Measurements from ENCODE around the gene RAC2. TPM values are rescaled to one million over a fixed set of nuclear protein-coding genes. Genes with fewer than 3 reads are reported as not detected.
"Not testable (repeated sequence)": the region's sequence is repeated elsewhere in the genome, so short reads cannot be mapped to it uniquely, and the experiment has no call there.

RAC2 gene
- total RNA-seq, 5 donors from 2014 or later (not counting 1 experiment from before 2014, with no cell fraction given): 353 to 413 (median 385) TPM

DNA sequence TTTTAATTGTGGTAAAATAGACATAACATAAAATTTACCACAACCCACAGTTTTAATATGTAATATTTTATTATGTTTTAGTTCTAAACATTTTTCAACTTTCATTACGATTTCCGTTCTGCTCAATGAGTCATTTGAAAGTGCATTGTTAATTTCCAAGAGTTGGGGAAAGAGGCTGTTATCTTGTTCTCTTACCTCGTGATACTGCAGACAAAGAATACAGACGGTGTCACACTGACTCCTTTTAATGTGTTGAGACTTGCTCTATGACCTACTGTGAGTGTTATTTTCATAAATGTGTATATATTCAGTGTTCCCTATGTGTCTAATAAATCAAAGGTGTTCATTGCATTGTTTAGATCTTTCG lies 10.8 kb upstream of the RAC2 start:
- Mint-ChIP-seq H3K9me3 (no peaks in the 10 kb centered on the region), H3K4me3 (no peak overlapping the region), H3K27ac (no peak overlapping the region), H3K36me3 (no peaks in the 10 kb centered on the region), H3K27me3 (no peaks in the 10 kb centered on the region), H3K4me1 (peaks cover 11 to 21% (median 12%) of the 10 kb centered on the region in 3 donors)
- Histone ChIP-seq H3K9me3 (no peaks in the 10 kb centered on the region), H3K4me1 (ENCODE audit: control insufficient read depth in 1 of 2, extremely low read depth in 1 of 2, insufficient read depth in 2 of 2, low read length in 2 of 2) (peaks cover 2 to 11% of the 10 kb centered on the region in 2 experiments), H3K4me3 (ENCODE audit: control insufficient read depth in 1 of 2, extremely low read depth in 1 of 2, low read length in 1 of 2) (no peak overlapping the region), H3K27me3 (replicated peaks in 1 of 2; ENCODE audit: control insufficient read depth in 2 of 2, extremely low read depth in 1 of 2, insufficient read depth in 2 of 2, low read length in 1 of 2) (peaks cover 0 to 3% of the 10 kb centered on the region in 2 experiments), H3K36me3 (ENCODE audit: control insufficient read depth in 2 of 2, extremely low read depth in 1 of 2, insufficient read depth in 1 of 2, low read length in 1 of 2) (no peaks in the 10 kb centered on the region), H3K27ac (ENCODE audit: low read length) (no peak overlapping the region)
- DNase-seq (no peak), ATAC-seq (replicated peaks in 1 of 4) (peak in 1 of 4 experiments; percentile 42)
- POLR2A ChIA-PET: no interaction called here
- WGBS (ENCODE audit: insufficient coverage): 43% methylated on average over 1 of the region's 5 CpGs
- CTCF ChIA-PET: no interaction called here

- Mint-ChIP-seq H3K4me1 (peaks cover 6 to 16% (median 7%) of the 10 kb centered on the region in 3 donors), H3K4me3 (no peak overlapping the region), H3K27ac (no peak overlapping the region), H3K9me3 (no peaks in the 10 kb centered on the region), H3K27me3 (no peaks in the 10 kb centered on the region), H3K36me3 (no peaks in the 10 kb centered on the region)
- Histone ChIP-seq H3K4me1 (ENCODE audit: control insufficient read depth in 1 of 2, extremely low read depth in 1 of 2, insufficient read depth in 2 of 2, low read length in 2 of 2) (peaks cover 2 to 6% of the 10 kb centered on the region in 2 experiments), H3K27me3 (replicated peaks in 1 of 2; ENCODE audit: control insufficient read depth in 2 of 2, extremely low read depth in 1 of 2, insufficient read depth in 2 of 2, low read length in 1 of 2) (peaks cover 0 to 3% of the 10 kb centered on the region in 2 experiments), H3K27ac (ENCODE audit: low read length) (no peak overlapping the region), H3K36me3 (ENCODE audit: control insufficient read depth in 2 of 2, extremely low read depth in 1 of 2, insufficient read depth in 1 of 2, low read length in 1 of 2) (no peaks in the 10 kb centered on the region), H3K4me3 (ENCODE audit: control insufficient read depth in 1 of 2, extremely low read depth in 1 of 2, low read length in 1 of 2) (no peak overlapping the region), H3K9me3 (no peaks in the 10 kb centered on the region)
- 80% methylated on average over 1 of the region's 5 CpGs for WGBS (ENCODE audit: insufficient coverage)
- POLR2A ChIA-PET: no interaction called here
- CTCF ChIA-PET: no interaction called here
- ATAC-seq (replicated peaks in 1 of 4): no peak
- no peak for DNase-seq
Measured at GRCh38 chr22:37254209-37254866, 10.3 kb upstream of the RAC2 start.

GRCh38 chr22:37253126-37253660 lies 9.1 kb upstream of the RAC2 start:
- H3K4me3 ChIP-seq (ENCODE audit: control insufficient read depth in 1 of 2, extremely low read depth in 1 of 2, low read length in 1 of 2): no peak overlapping the region
- H3K27me3 Mint-ChIP-seq: no peaks in the 10 kb centered on the region
- ATAC-seq (replicated peaks in 1 of 4) (no peak), DNase-seq (no peak)
- H3K4me3 Mint-ChIP-seq: no peak overlapping the region
- H3K9me3 Mint-ChIP-seq: no peaks in the 10 kb centered on the region
- H3K27me3 ChIP-seq (replicated peaks in 1 of 2; ENCODE audit: control insufficient read depth in 2 of 2, extremely low read depth in 1 of 2, insufficient read depth in 2 of 2, low read length in 1 of 2): peaks cover 0 to 3% of the 10 kb centered on the region in 2 experiments
- no peaks in the 10 kb centered on the region for H3K36me3 Mint-ChIP-seq
- no peak overlapping the region for H3K27ac ChIP-seq (ENCODE audit: low read length)
- POLR2A ChIA-PET: no interaction called here
- no peaks in the 10 kb centered on the region for H3K4me1 ChIP-seq (ENCODE audit: control insufficient read depth in 1 of 2, extremely low read depth in 1 of 2, insufficient read depth in 2 of 2, low read length in 2 of 2)
- H3K27ac Mint-ChIP-seq: no peak overlapping the region
- CTCF ChIA-PET: no interaction called here
- 69% methylated on average over 2 of the region's 7 CpGs for WGBS (ENCODE audit: insufficient coverage)
- no peaks in the 10 kb centered on the region for H3K9me3 ChIP-seq
- H3K36me3 ChIP-seq (ENCODE audit: control insufficient read depth in 2 of 2, extremely low read depth in 1 of 2, insufficient read depth in 1 of 2, low read length in 1 of 2): no peaks in the 10 kb centered on the region
- H3K4me1 Mint-ChIP-seq: peaks cover 0 to 11% (median 2%) of the 10 kb centered on the region in 3 donors

DNA sequence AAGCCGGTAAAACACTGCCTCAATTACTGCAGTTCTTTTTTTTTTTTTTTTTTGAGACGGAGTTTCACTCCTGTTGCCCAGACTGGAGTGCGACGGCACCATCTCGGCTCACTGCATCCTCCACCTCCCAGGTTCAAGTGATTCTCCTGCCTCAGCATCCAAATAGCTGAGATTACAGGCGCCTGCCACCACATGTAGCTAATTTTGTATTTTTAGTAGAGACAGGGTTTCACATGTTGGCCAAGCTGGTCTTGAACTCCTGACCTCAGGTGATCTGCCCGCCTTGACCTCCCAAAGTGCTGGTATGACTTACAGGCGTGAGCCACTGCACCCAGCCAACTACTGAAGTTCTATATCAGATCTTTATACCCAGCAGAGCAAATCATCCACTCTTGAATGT lies 7.8 kb upstream of the RAC2 start:
- H3K27ac ChIP-seq (ENCODE audit: low read length); H3K9me3 Mint-ChIP-seq; ATAC-seq (replicated peaks in 1 of 4); H3K36me3 Mint-ChIP-seq; POLR2A ChIA-PET; H3K4me3 Mint-ChIP-seq; H3K27me3 Mint-ChIP-seq; DNase-seq; CTCF ChIA-PET; H3K27ac Mint-ChIP-seq; H3K27me3 ChIP-seq (replicated peaks in 1 of 2; ENCODE audit: control insufficient read depth in 2 of 2, extremely low read depth in 1 of 2, insufficient read depth in 2 of 2, low read length in 1 of 2); H3K4me3 ChIP-seq (ENCODE audit: control insufficient read depth in 1 of 2, extremely low read depth in 1 of 2, low read length in 1 of 2); H3K9me3 ChIP-seq; H3K36me3 ChIP-seq (ENCODE audit: control insufficient read depth in 2 of 2, extremely low read depth in 1 of 2, insufficient read depth in 1 of 2, low read length in 1 of 2); H3K4me1 ChIP-seq (ENCODE audit: control insufficient read depth in 1 of 2, extremely low read depth in 1 of 2, insufficient read depth in 2 of 2, low read length in 2 of 2): not testable (repeated sequence)
- peaks cover 0 to 11% (median 2%) of the 10 kb centered on the region in 3 donors for H3K4me1 Mint-ChIP-seq
- 92% methylated on average over 2 of the region's 8 CpGs for WGBS (ENCODE audit: insufficient coverage)

- Mint-ChIP-seq H3K4me3 (no peak overlapping the region), H3K4me1 (peaks cover 3 to 15% (median 4%) of the 10 kb centered on the region in 3 donors), H3K36me3 (no peaks in the 10 kb centered on the region), H3K9me3 (no peaks in the 10 kb centered on the region), H3K27ac (no peak overlapping the region), H3K27me3 (no peaks in the 10 kb centered on the region)
- H3K36me3 ChIP-seq (ENCODE audit: control insufficient read depth in 2 of 2, extremely low read depth in 1 of 2, insufficient read depth in 1 of 2, low read length in 1 of 2): no peaks in the 10 kb centered on the region
- H3K9me3 ChIP-seq: no peaks in the 10 kb centered on the region
- ChIA-PET CTCF (no interaction called here), POLR2A (no interaction called here)
- 70% methylated on average over 2 of the region's 12 CpGs for WGBS (ENCODE audit: insufficient coverage)
- H3K4me3 ChIP-seq (ENCODE audit: control insufficient read depth in 1 of 2, extremely low read depth in 1 of 2, low read length in 1 of 2): no peak overlapping the region
- H3K4me1 ChIP-seq (ENCODE audit: control insufficient read depth in 1 of 2, extremely low read depth in 1 of 2, insufficient read depth in 2 of 2, low read length in 2 of 2): peaks cover 6 to 7% of the 10 kb centered on the region in 2 experiments
- DNase-seq (no peak), ATAC-seq (replicated peaks in 1 of 4) (no peak)
- H3K27ac ChIP-seq (ENCODE audit: low read length): no peak overlapping the region
- no peaks in the 10 kb centered on the region for H3K27me3 ChIP-seq (replicated peaks in 1 of 2; ENCODE audit: control insufficient read depth in 2 of 2, extremely low read depth in 1 of 2, insufficient read depth in 2 of 2, low read length in 1 of 2)
Measured at GRCh38 chr22:37249986-37250385, 5.9 kb upstream of the RAC2 start.

DNA sequence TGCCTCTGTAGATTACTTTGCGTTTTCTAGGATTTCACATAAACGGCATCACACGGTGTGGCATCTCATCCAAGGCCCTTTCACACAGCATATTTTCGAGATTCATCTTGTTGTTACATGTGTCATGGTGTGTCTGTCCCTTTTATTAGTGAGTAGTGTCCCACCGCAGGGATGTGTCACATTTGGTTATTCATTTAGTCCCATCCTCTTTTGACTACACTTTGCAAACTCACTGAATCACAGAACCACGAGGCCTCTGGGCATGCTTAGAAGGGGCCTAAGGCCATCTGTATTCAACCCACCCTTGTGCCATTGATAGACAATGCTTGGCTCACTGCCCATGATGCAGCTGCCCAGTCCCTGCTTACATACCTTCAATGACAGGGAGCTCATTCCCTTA lies 4.2 kb upstream of the RAC2 start:
- H3K27ac ChIP-seq (ENCODE audit: low read length): no peak overlapping the region
- peaks cover 7 to 17% of the 10 kb centered on the region in 2 experiments for H3K4me1 ChIP-seq (ENCODE audit: control insufficient read depth in 1 of 2, extremely low read depth in 1 of 2, insufficient read depth in 2 of 2, low read length in 2 of 2)
- no peak for DNase-seq
- H3K36me3 Mint-ChIP-seq: no peaks in the 10 kb centered on the region
- H3K27me3 ChIP-seq (replicated peaks in 1 of 2; ENCODE audit: control insufficient read depth in 2 of 2, extremely low read depth in 1 of 2, insufficient read depth in 2 of 2, low read length in 1 of 2): no peaks in the 10 kb centered on the region
- H3K4me3 Mint-ChIP-seq: no peak overlapping the region
- no peaks in the 10 kb centered on the region for H3K9me3 ChIP-seq
- H3K27me3 Mint-ChIP-seq: no peaks in the 10 kb centered on the region
- ATAC-seq (replicated peaks in 1 of 4): no peak
- no peak overlapping the region for H3K27ac Mint-ChIP-seq
- no peaks in the 10 kb centered on the region for H3K9me3 Mint-ChIP-seq
- POLR2A ChIA-PET: no interaction called here
- H3K4me1 Mint-ChIP-seq: peaks cover 14 to 20% (median 19%) of the 10 kb centered on the region in 3 donors
- H3K4me3 ChIP-seq (ENCODE audit: control insufficient read depth in 1 of 2, extremely low read depth in 1 of 2, low read length in 1 of 2): no peak overlapping the region
- H3K36me3 ChIP-seq (ENCODE audit: control insufficient read depth in 2 of 2, extremely low read depth in 1 of 2, insufficient read depth in 1 of 2, low read length in 1 of 2): no peaks in the 10 kb centered on the region
- 65% methylated on average over 2 of the region's 6 CpGs for WGBS (ENCODE audit: insufficient coverage)
- CTCF ChIA-PET: interaction anchor here in 1 of 2 donors (0.6 to 1.1 kb wide), 2 partner anchors 14 to 464 kb away, joined by 3 read pairs; no protein-coding TSS in a partner anchor
